ENCODE measurements around the gene SPNS3.

GRCh38 chr17:4477255-4477791, 43.6 kb downstream of the SPNS3 start:
- TF ChIP-seq POLR2A (IDR thresholded peaks at IDR 0.05; ENCODE audit: borderline replicate concordance, extremely low read depth, insufficient read depth, insufficient read length) (no peak), ZNF274 (IDR thresholded peaks at IDR 0.05; ENCODE audit: low read depth, low read length) (no peak), POLR2AphosphoS5 (IDR thresholded peaks at IDR 0.05; ENCODE audit: low read depth, low read length) (no peak), CTCF (IDR thresholded peaks at IDR 0.05 in 2 of 3, conservative IDR thresholded peaks at IDR 0.05 in 1 of 3; ENCODE audit: borderline replicate concordance in 1 of 3, insufficient read depth in 1 of 3, low read depth in 2 of 3, low read length in 2 of 3) (no peak), YY1 (IDR thresholded peaks at IDR 0.05; ENCODE audit: extremely low read depth, insufficient replicate concordance, low read depth, low read length) (no peak), EZH2phosphoT487 (IDR thresholded peaks at IDR 0.05; ENCODE audit: borderline replicate concordance) (no peak), EZH2 (IDR thresholded peaks at IDR 0.05) (no peak), SRF (IDR thresholded peaks at IDR 0.05; ENCODE audit: low read depth) (no peak), RAD21 (IDR thresholded peaks at IDR 0.05; ENCODE audit: low read depth) (no peak), SP1 (IDR thresholded peaks at IDR 0.05; ENCODE audit: low read depth) (no peak)

All from HCT116 (cell line).